GM19397 (cell line): ENCODE measurements around the gene NUDT2.
"Not testable (repeated sequence)": the region's sequence is repeated elsewhere in the genome, so short reads cannot be mapped to it uniquely, and the experiment has no call there.

Source experiments
- ATAC-seq: cut with Tn5 transposase; IDR thresholded peaks from one replicate; pipeline ENCODE4 v1.9.1; 2021; ENCODE audit warnings: mild to moderate bottlenecking, moderate library complexity; ENCODE audit not compliant: unreplicated experiment

NUDT2 gene

GRCh38 chr9:34328987-34329832, at the start of gene NUDT2, which contains the start of gene KIF24:
Gene NUDT2, plus strand, starts transcription at chr9:34329569. Its CDS starts 9,471 bp downstream, at chr9:34339040.
Gene KIF24, minus strand, starts transcription at chr9:34329268. Its CDS starts 17,922 bp downstream, at chr9:34311346.
- ATAC-seq = peak; percentile 91

DNA sequence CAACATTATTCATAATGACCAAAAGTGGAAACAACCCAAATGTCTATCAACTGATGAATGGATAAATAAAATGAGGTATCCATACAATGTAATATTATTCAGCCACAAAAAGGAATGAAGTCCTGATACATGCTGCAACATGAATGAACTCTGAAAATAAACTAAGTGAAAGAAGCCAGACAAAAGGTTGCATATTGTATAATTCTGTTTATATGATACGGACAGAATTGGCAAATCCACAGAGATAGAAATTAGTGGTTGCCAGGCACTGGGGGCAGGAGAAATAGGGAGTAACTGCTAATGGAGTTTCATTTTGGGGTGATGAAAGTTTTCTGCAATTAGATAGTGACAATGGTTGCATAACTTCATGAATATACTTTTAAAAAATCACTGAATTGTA, 47.3 kb upstream of the NUDT2 start:
- no peak for ATAC-seq

- ATAC-seq = no peak
These were observed 40.2 kb upstream of the NUDT2 start for GRCh38 chr9:34289159-34289558.

DNA sequence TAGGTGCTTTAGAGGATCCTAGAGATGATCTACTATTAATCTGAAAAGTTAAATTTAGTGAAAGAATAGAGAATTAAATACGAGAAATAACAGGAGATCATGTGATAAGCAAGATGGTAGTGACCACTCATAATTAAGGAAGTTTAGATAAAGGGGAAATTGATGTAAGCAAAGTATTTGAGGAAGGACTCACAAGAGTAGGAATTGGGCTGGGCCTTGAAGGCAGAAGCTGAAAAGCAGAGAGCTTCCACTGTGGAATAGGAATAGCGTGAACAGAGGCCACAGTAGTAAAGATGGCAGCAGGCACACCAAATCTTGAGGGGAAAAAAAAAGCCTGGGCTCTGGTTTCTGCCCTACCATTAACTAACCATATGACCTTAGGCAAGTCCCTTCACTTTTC, 38.3 kb upstream of the NUDT2 start:
- no peak for ATAC-seq

GRCh38 chr9:34291423-34291822, 37.9 kb upstream of the NUDT2 start:
- no peak for ATAC-seq

DNA sequence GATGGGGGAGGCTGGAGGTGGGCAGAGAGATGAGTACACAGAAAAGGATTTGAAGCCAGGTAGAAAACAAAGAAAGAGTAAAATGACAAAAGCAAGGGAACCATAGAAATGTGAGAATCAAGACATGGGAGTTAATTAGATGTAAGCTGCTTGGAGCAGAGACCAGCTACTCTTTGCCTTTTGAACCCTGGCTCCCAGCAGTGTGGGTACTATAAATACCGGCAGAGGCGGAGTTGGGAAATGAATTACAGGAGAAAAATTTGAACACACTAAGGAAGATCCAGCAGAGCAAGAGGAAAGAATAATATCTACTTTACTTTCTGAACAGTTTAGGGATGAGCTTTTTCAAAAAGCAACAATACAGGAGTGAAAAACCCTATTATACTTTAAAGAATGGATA, 36.8 kb upstream of the NUDT2 start:
- ATAC-seq = no peak

- not testable (repeated sequence) for ATAC-seq
These were observed 28.3 kb upstream of the NUDT2 start for GRCh38 chr9:34301064-34301463.

DNA sequence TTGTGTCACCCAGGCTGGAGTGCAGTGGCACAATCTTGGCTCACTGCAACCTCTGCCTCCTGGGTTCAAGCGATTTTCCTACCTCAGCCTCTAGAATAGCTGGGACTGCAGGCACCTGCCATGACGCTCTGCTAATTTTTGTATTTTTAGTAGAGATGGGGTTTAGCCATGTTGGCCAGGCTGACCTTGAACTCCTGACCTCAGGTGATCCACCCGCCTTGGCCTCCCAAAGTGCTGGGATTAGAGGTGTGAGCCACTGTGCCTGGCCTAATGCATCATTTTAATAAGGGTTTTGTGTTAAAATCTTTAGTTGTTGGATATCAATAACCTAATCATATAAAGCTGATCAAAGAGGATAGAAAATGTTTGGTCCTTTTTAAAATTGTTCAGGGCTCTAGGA, 21.1 kb upstream of the NUDT2 start:
- not testable (repeated sequence) for ATAC-seq

- ATAC-seq = no peak
These were observed 19.2 kb upstream of the NUDT2 start for GRCh38 chr9:34310215-34310614.

- no peak for ATAC-seq
These were observed 17.7 kb upstream of the NUDT2 start for GRCh38 chr9:34311499-34312185.

GRCh38 chr9:34317436-34317835, 11.9 kb upstream of the NUDT2 start:
- no peak for ATAC-seq

- ATAC-seq = no peak
These were observed 11.1 kb upstream of the NUDT2 start for GRCh38 chr9:34318163-34318790.

GRCh38 chr9:34321451-34321850, 7.9 kb upstream of the NUDT2 start:
- no peak for ATAC-seq

DNA sequence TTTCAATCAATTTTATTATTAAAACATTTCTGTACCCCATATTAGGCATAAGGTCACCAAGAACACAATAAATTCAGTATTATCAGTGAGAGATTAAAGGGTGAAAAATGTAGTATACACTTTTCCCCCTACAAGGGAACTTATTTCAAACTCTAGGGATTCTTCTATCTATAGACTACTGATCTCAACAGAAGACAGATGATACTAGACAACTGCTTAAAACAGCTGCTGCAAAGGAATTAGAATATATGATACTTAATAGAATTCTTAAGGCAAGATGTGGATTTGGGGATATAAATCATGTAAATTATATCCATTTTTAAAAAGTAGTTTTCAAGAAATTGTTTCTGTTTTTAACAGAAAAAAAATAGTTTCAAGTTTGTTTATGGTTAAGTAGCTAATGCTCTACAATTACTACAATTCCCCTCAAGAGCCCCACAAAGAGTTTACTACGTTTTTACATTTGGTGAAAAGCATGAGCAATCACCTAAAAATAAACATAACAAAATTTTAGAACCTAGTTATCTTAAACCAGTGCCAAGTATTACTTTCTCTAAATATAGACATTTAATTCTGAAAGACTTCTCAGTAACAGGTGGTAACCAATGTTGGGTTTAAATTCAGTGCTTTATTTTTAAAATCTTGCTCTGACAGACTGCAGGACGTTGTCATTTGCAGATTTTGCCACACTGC, 6.3 kb upstream of the NUDT2 start:
- ATAC-seq = no peak

GRCh38 chr9:34326690-34327089, 2.7 kb upstream of the NUDT2 start:
- ATAC-seq = no peak

- ATAC-seq = no peak
These were observed 826 bp upstream of the NUDT2 start for GRCh38 chr9:34328500-34328986.

- no peak for ATAC-seq
These were observed 1.8 kb downstream of the NUDT2 start for GRCh38 chr9:34331196-34331595.

DNA sequence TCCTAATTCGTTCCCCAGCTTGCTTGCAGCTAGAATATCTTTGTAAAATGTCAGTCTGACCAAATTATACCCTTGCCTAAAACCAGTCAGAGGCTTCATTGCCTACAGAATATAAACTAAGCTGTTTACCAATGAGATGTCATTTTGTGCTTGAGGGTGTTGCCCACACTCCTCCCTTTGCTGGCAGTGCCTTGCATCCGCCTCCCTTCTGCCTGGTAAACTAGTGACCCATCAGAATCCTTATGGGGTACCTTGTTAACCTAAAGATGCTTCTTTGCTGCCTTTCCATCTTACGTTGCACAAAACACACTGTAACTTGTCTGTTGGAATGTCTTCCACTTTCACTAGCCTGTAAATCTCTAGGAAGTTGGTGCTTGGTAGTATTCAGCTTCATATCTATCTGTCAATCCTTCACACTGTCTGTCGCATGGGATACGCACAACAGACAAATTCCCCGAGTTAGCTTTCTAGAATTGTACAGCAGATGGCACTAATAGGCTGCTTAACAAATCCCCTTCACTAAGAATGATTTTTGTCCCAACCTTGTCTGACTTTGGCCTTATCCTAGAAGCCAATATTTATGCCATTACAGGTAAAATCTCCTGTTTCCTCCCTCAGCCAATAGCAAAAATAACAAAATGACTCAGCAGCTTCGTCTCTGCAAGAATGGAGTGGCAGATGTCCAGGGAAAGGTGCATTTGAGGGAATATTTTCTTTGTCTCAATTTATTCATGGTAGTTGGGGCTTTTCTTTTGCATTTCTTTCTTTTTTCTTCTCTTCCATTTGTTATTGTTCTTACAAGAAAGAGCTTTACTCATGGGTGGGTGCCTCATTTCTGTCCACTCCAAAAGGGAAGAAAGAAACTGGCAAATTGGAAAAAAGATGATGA, 3.0 kb downstream of the NUDT2 start:
- no peak for ATAC-seq

- ATAC-seq = no peak
These were observed 4.5 kb downstream of the NUDT2 start for GRCh38 chr9:34333836-34334235.

GRCh38 chr9:34334337-34334824, 5.0 kb downstream of the NUDT2 start:
- no peak for ATAC-seq
